HG03469 (cell line): ENCODE data around the gene SEMA3A.

Experiments used
- ATAC-seq: cut with Tn5 transposase; IDR thresholded peaks from one replicate; pipeline ENCODE4 v1.9.1; 2021; ENCODE audit warnings: mild to moderate bottlenecking, moderate library complexity, moderate number of reproducible peaks; ENCODE audit not compliant: unreplicated experiment

The SEMA3A gene

DNA sequence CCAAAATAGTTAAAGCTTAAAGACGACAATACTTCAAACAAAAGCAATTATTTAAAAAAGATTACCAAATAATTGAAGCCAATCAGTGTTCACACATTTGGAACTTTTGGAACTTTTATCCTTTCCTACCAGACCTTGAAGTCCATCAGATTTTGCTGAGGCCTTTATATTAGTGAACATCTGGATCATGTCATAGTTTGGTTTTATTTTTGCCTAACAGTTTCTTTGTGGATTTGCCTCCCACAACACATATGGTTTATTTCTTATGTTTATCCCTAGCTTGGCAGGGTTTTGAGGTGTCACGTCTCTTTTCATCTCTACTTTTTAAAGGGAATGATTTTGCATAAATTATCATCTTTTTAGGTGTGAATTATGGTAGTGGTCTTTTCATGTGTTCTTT, 242.4 kb downstream of the SEMA3A start:
- ATAC-seq: no peak

DNA sequence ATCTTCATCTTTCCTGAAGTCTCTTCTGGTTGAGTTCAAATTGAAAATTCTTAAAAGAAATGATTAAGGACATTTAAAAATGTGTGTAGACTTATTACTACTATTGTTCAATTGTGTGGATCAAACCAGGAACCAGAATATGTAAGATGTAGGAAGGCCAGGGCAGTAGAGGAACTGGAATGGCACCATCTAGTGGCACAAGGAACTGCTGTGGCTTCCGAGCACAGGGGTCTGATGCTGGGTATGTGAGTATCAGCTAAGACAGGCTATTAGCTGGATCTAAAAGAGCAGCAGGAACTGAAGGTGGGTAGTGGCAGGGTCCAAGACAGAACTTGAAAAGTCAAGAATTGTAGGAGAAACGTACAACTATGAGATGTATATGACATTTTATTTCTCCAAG, 247.3 kb downstream of the SEMA3A start:
- peak; percentile 58 for ATAC-seq

DNA sequence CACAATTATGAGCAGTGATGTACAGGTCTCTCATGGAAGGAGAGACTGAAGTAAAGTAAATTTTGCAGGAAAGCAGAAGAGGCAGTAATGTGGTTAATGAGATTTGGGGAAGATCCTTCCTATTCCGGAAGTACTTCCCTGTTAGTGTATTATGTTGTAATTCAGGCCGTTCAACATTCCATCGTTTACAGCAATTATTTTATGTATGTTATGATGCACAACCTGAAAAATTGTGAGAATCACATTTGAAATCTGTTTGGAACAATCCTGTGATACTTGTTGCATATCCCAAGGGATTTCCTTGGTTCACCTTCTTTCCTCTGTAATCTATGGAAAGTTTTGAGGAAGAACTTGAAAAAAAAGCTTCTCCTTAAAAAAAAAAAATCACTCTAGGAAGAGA, 247.8 kb downstream of the SEMA3A start:
- no peak for ATAC-seq

DNA sequence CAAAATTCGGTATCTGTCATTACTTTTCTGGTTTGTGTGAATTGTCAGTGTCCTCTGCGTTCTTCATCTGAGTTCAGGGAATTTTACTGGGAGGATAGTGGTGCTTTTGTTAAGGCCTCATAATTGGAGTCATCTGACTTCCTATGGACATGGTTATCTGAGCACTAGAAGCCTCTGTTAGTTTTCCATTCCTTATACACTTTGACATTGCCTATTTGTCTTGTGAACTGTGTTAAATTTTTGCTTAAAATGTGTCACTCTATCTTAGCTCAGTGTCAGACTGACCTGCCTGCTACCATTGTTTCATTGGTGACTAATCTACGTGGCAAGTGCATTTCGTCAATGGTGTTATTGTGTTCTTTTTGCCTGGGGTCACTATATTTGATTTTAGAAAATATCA, 253.3 kb downstream of the SEMA3A start:
- no peak for ATAC-seq

DNA sequence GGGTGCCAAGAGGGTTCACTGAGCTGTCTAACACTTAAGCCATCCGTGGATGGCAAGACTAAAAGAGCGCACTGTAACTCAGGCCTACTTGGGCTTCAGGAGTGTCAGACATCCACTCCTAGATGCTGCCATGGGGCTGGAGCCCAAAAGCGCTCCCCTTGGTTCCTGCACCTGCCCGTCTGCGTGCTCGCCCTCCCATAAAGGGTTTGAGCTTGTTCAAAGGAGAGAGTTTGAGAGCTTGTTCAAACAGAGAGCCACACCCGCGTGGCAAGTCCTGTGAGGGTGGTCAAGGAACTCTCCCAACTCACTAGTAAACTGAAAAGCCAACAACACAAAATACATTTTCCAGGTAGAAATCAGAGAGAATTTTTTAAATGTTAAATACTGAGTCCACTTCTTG, 256.7 kb downstream of the SEMA3A start:
- no peak for ATAC-seq

DNA sequence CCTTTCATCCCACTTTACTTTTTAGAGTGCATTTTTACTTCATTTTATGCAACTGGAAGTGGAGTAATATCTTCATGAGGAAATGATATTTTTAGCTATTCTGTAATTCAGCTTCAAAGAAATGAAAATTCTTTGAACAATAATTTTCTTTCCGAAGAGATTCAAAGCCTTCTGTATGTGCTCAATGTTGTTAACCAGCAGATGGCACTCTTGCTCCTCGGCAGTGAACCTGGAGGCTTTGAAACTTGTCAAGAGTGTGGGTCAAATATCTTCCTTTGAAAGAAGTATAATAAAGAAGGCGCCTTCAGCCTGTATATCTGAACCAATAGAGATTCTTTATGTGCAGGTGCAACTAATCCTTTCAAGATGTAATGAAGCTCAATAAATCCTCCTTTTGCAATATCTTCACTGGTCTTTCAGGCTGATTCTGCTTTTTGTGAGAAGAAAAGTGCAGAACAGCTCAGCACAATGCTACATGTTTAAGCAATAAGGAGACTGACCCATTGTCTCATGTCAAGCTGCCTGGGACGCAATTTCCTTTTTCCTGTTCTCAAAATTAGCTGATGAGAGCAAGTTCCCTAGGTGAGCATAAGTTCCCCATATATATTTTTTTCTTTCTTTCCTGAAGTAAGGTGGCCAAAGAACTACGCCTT, 258.4 kb downstream of the SEMA3A start:
- ATAC-seq: peak; percentile 72

DNA sequence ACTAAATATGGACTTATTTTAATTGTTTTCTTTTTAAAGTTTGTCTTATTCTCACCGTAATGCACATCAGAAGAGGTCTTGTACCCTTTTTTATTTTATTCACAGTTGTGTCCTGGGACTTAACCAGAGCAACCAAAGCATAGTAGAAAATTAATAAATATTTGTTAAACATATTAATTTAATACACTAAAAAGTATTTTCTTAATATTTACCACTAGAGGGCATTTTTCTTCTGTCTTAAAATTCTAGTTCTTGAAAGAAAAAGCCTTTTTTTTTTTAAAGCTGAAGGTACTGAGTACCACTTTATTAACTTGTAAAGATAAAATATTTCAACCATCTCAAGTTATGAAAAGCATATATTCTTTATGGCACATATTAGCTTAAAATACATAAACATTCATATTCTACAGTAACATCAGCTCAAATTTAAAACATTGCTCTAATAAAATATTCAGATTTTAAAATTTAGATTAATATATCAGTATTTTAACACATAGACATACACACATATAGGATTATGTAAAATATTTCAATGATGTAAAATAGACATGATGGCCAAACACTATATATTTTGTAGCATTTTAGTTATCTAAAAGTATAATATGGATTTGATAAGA, 260.4 kb downstream of the SEMA3A start:
- ATAC-seq: no peak

DNA sequence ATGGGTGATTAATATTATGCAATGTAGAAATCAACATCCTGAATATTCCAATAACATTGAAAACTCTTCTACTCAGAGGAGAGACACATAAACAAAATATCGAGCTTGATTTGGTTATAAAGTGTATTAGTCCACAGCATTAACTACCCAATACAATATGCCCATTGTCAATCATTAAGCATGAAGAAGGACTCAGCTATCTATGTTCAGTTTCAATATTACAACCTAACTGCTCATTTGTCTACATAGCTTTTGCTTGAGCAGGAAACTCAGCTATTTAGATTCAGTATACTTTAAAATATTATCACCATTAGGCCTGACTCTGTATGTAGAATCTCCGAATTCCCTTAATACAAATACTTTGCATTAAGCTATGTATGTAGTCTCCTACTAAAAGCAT, 262.6 kb downstream of the SEMA3A start:
- ATAC-seq: no peak

DNA sequence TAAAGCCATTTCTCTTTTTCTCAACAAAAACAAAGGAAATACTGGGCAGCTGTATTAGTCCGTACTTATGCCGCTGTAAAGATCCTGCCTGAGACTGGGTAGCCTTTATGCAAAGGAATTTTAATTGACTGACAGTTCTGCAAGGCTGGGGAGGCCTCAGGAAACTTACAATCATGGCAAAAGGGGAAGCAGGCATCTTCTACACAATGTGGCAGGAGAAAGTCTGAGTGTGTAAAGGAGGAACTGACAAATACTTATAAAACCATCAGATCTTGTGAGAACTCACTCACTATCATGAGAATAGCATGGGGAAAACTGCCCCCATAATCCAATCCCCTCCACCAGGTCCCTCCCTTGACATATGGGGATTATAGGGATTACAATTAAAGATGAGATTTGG, 264.3 kb downstream of the SEMA3A start:
- ATAC-seq: no peak

DNA sequence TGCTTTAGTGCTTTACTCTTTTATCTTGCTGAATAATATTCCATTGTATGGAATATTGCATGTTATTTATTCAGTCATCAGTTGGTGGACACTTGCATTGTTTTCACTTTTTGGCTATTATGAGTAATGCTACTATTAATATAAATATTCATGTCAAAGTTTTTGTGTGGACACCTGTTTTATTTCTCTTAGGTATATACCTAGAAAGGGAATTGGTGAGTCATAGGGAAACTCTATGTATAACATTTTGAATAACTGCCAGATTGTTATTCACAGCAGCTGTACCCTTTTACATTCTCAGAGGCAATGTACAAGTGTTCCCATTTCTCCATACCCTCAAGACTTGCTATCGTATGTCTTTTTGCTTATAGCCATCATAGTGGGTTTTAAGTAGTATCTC, 268.7 kb downstream of the SEMA3A start:
- ATAC-seq: no peak

DNA sequence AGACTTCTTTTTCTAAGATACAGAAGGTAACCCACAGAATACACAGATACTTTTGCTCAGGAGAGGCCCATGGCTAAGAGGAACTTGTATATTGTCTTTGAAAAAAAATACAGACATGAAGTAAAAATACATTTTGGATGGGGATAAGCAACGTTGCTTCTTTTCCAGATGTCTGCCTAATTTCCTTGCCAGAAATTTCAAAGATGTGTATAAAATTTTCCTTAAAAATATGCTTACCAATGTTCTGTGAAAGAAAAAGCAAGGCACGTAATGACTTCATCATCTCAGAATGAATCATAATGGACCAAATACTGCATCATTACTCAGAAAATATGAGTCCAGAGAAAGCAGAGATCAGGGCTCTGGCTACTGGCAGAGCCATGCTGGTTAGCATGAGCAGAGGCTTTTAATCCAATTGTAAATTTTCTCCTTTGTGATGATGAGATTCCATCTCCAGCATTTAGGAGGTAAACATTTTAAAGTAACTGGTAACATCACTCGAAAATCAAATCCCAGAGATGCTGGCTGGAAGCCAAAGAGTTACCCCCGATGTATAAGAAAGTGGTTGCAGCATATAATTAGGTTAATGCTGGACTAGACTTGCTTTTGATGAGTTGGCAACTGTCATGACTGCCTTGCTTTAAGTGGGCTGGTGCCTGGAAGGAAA, 272.5 kb downstream of the SEMA3A start:
- ATAC-seq: no peak

DNA sequence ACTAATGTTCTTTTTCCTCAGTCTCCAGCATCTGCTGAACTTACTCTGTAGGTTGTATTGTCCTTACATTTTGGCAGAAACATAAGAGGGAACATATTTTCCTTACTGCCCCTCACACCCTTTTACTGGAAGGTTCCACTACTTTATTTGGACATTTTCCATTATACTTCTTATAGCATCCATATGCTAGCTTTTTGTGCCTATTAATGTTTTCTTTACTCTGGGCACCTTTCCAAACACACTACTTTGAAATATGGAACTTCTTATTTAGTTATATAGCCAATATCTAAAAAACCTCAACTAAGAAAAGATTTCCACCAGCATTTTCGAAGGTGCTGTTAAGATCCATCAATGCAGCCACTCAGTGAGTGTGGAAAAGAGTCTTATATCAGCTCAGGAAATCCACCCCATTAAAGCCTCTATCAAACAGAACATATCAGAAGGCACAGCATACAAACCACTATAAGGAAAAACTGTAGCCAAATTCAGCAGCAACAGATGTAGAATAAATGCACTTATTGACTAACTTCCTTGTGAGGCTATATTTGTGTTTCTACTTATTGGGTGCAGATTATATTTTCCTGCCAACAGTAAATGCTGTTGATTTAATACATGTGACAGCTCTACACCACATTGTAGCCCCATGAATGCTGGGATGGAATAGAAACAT, 273.2 kb downstream of the SEMA3A start:
- no peak for ATAC-seq

DNA sequence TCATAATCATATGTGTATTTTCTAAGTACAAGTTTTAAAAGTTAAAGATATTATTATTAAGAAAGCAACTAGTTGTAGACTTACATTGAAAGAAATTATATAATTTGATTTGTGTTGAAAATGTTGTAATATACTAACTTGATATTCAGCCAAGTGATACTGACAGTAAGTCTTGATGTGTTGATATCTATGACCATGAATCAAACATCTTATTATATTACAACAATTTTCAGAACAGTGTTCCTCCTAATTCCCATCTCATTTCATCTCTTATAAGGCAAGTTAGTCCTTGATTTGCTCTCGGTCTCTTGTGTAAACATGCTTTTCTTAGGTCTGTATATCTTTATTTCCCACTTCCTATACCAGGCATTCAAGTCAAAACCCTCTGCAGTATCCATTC, 276.4 kb downstream of the SEMA3A start:
- ATAC-seq: no peak

DNA sequence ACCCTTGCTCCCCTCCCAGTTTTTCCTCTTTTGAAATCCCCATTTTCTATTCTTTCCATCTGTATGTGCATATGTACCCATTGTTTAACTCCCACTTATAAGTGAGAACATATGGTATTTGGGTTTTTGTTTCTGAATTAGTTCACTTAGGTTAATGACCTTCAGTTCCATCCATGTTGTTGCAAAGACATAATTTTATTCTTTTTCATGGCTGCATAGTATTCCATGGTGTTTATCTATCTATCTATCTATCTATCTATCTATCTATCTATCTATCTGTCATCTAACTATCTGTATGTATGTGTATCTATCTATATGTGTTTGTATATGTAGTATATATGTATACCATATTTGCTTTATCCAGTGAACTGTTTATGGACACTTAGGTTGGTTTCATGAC, 281.4 kb downstream of the SEMA3A start:
- ATAC-seq: no peak

DNA sequence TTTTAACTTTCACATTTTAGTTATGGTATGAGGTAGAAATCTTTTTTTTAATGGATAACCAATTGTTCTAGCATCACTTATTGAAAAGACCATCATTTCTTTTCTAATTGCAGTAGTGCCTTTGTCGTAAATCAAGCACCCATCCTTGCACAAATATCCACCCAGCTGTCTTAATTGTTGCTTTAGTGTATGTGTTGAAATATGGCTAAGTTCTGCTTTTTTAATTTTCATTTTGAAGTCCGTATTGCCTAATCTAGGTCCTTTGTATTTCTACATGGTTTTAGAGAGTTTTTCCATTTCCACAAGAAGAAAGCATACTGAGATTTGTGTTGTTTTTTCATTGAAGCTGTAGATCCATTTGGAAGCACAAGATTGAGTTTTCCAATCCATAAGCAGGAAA, 286.1 kb downstream of the SEMA3A start:
- ATAC-seq: no peak
